Measurements from ENCODE around the gene NDUFAF8.

The NDUFAF8 gene

DNA sequence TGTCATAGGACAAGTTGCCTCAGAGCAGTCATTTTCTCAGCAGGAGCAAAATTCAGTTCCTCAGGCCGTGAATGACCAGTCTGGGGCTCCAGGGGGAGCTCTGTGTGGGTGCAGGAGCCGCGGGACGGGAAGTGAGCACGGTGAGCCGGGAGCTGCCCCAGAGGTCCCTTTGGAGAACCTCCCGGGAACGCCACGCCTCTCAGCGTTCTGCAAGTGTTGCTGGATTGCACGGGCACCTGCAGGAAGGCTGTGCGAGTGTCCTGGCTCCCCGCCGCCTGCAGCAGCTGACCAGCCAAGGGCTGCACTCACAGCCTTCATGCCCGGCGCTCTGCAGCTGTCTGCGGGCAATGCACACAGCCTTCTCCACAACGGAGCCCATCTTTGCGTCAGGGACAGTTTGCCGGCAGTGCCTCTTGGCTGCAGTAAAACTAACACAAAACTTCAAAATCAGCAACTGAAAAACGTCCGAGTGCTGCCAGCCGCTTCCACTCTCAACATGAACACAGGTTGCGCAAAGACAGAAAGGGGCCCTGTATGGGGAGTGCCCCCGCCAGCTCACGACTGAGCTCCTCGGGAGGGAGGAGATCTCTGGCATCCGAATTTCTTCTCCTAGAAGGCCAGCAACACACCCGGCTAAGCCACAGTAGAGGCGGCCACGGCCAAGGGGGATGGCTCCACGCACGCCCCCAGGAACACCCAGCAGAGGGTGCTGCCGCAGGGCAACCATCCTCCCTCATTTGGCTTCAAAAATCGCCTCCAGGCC is 16.0 kb downstream of the NDUFAF8 start:
- DNase-seq = no peak

DNA sequence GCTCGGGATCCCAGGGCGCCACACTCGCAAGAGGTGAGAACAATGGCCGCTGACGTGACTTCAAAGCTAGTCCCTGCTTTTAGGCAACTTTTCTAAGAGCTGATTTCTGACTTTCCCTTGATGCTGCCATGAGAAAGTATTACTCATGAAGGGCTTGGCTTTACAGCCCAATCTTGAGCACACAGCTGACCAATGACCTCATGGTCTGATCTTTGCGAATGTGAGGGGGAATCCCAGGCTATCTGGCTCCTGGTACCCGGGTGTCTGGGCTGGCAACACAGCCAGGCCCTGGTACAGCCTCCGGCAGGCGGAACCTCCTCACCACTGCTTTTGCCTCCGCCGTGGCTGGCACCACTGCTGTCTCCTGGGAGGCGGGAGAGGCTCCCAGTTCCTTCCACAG is 17.5 kb downstream of the NDUFAF8 start:
- DNase-seq = no peak

DNA sequence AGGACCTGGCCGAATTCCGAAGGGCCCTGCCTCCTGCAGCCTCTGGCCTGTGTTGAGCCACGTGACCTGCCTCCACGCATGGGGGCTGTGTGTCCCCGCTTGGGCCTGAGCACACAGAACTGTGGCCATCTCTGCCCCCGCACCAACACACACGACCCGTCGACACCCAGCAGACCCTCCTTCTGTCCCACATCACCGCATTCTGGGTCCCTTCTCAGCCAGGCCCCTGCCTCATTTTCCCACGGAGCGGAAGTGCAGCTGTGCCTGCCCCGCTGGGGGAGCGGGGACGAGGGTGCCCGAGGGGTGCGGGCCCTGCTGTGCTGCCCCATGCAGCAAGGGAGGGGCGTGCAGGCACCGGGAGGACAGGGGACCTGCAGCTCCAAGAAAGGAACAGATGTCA is 18.4 kb downstream of the NDUFAF8 start:
- DNase-seq = no peak

DNA sequence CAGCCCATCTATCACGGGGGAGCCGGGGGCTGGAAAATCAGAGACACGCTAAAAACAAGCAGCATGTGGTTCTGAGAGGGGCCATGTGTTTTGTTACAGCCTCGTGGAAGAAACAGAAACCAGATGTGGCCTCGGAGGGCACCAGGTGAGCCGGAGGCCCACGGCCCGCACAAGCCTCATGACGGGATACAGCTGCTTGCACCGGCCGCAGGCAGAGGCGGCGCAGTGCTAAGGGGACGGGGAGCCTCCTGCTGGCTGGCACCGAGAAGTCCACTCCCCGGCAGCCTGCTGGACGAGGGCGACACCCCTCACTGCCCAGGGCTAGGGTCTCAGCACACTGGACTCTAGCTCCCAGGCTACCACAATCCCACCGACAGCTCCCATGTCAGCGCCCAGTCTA is 19.2 kb downstream of the NDUFAF8 start:
- no peak for DNase-seq

DNA sequence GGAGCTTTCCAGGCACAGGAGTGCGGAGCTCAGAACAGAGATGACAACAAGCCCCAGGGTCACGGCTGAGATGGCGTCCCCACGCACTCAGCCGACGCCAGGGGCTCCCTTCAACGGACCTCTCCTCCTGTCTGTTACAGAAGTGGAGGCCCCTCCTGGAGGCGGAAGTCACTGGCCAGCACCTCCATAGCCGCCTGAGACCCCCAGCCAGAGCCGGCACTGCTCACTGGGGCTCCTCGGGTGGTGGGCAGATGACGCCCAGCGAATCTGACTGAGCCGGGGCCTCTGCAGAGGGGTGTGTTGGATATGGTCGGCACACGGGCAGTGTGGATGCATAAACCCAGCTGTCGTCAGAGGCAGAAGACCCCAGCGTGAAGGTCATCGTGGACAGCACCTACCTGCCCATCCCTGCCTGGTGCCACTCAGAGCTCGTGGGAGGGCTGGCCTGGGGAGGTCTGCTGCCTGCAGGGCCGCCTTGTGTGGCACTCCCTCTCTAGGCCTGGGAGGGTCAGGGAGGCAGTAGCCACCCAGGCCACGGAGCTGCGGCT is 20.0 kb downstream of the NDUFAF8 start:
- no peak for DNase-seq

DNA sequence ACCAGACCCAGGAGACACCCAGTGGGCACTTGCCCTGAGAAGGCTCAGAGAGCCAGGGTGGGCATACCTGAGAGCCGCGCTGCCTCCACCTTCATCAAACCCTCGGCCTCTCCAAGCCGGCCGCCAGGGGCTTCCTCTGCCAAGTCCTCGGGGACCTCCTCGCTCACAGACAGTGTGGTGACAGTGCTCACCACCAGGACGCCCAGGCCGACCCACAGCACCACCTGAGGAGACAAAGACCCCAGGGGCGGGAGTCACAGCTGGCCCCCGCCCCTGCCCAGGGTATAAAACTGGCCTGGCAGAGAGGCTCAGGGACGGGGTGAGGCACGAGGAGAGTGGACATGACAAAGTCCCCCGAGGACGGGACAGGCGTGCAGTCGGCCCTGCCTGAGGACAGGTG is 21.1 kb downstream of the NDUFAF8 start:
- DNase-seq = no peak

GRCh38 chr17:81260641-81261040 is 21.5 kb downstream of the NDUFAF8 start:
- no peak for DNase-seq

- no peak for DNase-seq
Measured at GRCh38 chr17:81261096-81261495, 22.0 kb downstream of the NDUFAF8 start.

GRCh38 chr17:81261582-81262336 is 22.6 kb downstream of the NDUFAF8 start:
- DNase-seq = no peak

GRCh38 chr17:81263371-81264181 is 24.5 kb downstream of the NDUFAF8 start:
- no peak for DNase-seq

DNA sequence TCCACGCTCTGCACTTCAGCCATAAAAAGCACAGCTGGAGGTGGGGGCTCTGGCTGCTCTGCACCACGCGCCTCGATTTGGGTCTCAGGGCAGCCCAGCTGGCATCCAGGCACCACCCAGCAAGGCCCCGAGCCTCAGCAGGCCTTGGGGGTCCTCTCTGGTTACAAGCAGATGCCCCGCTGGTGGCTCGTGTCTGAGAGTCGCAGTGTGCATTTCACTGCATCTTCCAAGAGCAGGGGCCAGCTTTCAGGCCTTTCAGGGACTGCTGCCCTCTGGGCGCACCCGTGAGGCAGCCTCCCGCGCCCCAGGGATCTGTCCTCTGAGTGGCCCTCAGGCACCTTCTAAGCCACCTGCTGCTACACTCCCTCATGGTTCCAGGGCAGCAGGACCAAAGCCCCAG is 25.5 kb downstream of the NDUFAF8 start:
- DNase-seq = no peak

DNA sequence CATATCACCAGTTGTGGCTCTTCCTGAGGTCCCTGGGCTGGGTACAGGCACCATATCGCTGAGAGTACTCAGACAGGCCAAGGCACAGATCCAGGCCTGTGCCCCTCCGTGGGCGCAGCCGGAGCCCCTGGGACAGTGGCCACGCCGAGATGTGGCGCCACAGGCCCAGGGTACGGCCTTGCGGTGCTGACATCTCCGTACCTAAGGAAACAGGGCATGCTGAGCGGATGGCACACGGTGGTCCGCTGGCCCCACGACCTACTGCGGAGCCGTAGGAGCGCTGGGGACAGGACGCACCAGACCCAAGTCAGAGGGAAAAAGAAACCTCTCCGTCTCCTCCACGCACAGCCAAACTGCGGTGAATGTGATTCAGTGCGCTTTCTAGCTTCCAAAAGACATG is 26.5 kb downstream of the NDUFAF8 start:
- DNase-seq = no peak

GRCh38 chr17:81267390-81268067 is 28.4 kb downstream of the NDUFAF8 start:
- DNase-seq = no peak

- DNase-seq = no peak
Measured at GRCh38 chr17:81270279-81270678, 31.2 kb downstream of the NDUFAF8 start.

DNA sequence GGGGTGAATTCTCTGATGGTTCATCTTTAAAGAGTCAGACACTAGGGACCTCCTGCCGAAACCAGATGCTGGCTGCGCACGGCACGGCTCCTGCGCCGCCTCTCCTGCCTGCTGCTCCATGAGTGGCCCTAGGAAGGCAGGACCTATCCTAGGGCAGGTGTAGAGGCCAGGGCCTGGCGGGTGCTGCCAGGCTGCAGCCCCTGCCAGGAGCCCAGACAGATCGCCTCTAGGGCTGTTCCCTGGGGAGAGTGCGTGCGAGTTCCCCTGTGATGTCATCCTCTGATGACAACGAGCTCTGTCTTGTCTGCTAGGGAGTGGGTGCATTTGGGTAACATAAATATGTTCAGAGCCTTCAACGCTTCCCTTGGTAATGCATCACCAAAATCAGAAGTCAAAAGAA is 32.1 kb downstream of the NDUFAF8 start:
- DNase-seq = peak; percentile 83

- DNase-seq = no peak
Measured at GRCh38 chr17:81272616-81273015, 33.5 kb downstream of the NDUFAF8 start.

DNA sequence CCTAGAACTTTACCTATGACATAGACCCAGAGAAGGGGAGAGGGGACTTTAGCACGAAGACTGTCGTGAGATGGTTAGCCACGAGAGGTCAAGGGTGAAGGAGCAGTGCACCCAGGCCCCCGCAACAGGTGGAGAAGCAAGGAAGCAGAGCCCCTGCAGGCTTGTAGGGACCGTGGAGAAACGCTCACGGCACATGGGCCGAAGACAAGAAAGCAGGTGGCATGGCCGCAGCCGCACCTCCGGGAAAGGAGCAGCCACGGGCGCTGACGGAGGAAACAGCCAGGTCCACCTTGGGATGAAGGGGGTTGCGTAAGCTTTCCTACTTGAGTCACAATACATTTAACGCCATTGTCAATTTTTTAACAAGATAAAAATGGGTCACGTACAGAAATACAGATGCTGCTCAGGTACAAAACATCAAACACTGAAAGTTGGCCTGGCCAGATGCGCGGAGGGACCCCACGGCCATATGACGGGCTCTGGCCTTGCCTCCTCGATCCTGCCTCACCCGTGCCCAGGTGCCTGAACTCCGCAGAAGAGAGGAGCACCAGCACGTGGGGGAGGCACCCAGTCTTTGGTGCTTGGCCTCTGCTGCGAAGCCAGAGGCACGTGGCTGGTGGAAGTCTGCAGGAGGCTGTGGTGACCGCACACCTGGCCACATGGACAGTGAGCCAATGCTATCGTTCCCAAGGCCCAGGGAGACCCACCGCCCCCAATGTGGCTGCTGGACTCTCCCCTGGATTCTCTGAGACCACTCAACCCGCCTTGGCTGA is 34.8 kb downstream of the NDUFAF8 start:
- no peak for DNase-seq

GRCh38 chr17:81274471-81274855 is 35.3 kb downstream of the NDUFAF8 start:
- DNase-seq = no peak

GRCh38 chr17:81276781-81277180 is 37.7 kb downstream of the NDUFAF8 start:
- no peak for DNase-seq

- DNase-seq = no peak
Measured at GRCh38 chr17:81277421-81277820, 38.3 kb downstream of the NDUFAF8 start.

- no peak for DNase-seq
Measured at GRCh38 chr17:81277946-81278693, 39.0 kb downstream of the NDUFAF8 start.
